ENCODE results near the gene UCK2.
A peak's percentile ranks its signal among the peaks of the same experiment; 100 is the strongest.

UCK2 gene

GRCh38 chr1:165826565-165827267 lies 698 bp upstream of the UCK2 start:
- DNase-seq (ENCODE audit: low spot score) = no peak
- peak overlapping the region; percentile 78 to 91 for H3K27ac ChIP-seq
- H3K4me3 ChIP-seq = peak overlapping the region; percentile 90
- no peak for TF ChIP-seq CTCF (IDR thresholded peaks at IDR 0.05)

GRCh38 chr1:165828103-165828668 lies 772 bp downstream of the UCK2 start:
- no peak for DNase-seq (ENCODE audit: low spot score)
- no peak for TF ChIP-seq CTCF (IDR thresholded peaks at IDR 0.05)
- H3K27ac ChIP-seq = peak overlapping the region; percentile 78 to 91
- peak overlapping the region; percentile 90 for H3K4me3 ChIP-seq

- DNase-seq (ENCODE audit: low spot score) = peak; percentile 73
- H3K27ac ChIP-seq = peak overlapping the region; percentile 78 to 91
- no peak for TF ChIP-seq CTCF (IDR thresholded peaks at IDR 0.05)
- H3K4me3 ChIP-seq = peak overlapping the region; percentile 90
Observed at GRCh38 chr1:165828669-165829329, 1.4 kb downstream of the UCK2 start.

- Histone ChIP-seq H3K27ac (no peak overlapping the region), H3K4me3 (no peak overlapping the region)
- TF ChIP-seq CTCF (IDR thresholded peaks at IDR 0.05) = no peak
- DNase-seq (ENCODE audit: low spot score) = no peak
Observed at GRCh38 chr1:165829888-165830287, 2.5 kb downstream of the UCK2 start.

- Histone ChIP-seq H3K27ac (no peak overlapping the region), H3K4me3 (no peak overlapping the region)
- no peak for TF ChIP-seq CTCF (IDR thresholded peaks at IDR 0.05)
- DNase-seq (ENCODE audit: low spot score) = no peak
Observed at GRCh38 chr1:165831146-165831545, 3.7 kb downstream of the UCK2 start.

GRCh38 chr1:165832902-165833301 lies 5.5 kb downstream of the UCK2 start:
- DNase-seq (ENCODE audit: low spot score) = no peak
- H3K27ac ChIP-seq = no peak overlapping the region
- no peak overlapping the region for H3K4me3 ChIP-seq
- TF ChIP-seq CTCF (IDR thresholded peaks at IDR 0.05) = no peak

Measured in coronary artery (tissue), 2 donors.